Measurements from ENCODE around the gene CD81.

The CD81 gene

DNA sequence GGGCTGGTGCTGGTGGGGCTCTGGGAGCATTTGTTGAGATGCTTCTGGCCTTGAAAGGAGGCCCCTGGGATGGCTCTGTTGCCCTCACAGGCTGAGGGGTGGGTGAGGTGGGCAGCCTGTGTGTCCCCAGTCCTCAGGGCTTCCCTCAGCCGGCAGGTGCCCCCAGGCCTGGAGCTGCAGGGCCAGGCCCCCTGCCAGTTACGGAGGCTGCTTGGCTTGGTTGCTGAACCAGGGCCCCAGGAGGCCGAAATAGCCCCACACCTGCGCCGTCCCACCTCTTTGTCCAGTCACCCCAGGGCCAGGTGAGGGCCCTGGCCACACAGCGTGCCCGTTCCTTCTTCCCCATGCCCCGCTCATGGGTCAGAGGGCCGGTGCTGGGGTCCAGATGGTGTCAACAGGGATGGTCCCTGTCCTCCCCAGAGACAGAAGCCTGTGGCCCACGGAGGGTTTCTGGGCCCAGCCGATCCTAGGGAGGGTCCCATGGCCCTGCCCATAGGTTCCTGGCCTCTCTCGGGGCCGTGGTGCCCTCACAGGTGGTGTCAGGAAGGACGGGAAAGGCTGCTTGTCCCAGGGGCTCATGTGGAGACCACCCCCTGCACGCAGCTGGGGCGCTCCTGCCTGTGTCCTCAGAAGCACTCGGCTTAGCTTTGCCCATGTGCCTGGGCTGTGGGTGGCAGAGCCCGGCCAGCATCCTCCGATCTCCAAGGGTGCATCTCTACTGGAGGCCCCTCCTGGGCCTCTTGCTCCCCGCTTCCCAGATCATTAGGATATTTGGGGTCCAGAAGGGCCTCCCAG is 14.3 kb downstream of the CD81 start:
- DNase-seq (ENCODE audit: low read depth) = no peak

DNA sequence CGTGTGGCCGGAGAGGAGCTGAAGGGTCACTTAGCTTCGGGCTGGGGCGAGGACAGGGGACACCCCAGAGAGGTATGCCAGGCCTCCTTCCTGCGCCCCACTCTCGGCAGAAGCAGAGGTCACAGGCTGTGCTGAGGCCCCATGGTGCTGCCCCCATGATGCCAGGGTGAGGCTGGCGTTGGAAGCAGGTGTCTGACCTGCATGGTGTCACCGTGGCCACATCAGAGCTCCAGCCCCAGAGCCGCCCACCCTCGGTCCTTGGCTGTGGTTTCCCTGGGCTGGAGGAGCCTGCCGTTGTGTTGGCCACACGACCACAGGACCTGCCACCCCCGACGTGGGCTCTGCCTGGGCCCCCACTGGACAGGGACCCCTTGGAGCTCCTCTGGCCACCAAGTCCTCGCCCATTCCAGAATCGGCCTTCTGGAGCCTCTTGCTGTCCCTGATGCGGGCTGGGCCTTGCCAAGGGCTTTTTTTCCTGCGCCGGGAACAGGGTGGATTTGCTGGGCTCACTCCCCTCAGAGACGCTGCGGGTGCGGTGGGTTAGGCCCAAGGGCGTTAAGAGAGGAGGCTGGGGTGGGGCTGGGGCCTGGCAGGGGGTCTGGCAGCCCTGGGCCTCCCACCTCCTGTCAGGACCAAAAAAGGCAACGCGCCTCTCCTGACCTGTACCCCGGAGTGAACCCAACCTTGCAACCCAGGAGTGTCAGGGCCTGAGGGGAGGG is 15.3 kb downstream of the CD81 start:
- DNase-seq (ENCODE audit: low read depth) = no peak

DNA sequence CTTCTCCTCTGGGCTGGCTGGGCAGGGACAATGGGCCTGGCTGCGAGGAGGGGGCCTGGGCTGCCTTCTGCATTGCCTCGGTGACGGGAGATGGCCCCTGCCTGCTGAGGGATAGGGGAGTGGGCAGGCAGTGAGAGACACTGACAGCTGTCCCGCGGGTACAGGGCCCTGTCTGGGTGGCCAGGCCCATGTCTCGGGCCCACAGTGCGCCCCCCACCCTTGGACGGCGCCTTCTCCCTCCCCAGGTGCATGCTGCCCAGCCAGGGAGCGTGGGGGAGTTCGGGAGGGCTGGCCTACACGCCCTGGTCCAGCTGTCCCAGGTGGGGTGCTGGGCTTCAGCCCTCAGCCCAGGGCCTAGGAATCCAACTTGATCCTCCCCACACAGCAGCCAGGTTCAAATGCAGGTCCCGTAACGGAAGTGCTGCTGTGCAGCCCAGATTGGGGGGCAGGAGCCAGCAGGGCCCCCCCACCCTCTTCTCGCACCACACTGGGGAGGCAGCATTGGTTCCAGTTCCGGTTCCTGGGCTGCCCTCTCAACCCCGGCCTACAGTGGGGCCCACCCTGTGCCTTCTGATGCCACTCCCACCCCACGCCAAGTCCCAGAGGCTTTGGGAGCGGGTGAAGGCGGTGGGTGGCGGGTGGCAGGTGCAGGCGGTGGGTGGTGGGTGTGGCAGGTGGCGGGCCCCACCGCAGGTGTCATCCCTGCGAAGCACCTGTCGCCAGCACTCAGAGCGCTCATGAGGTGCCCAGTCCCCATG is 16.2 kb downstream of the CD81 start:
- no peak for DNase-seq (ENCODE audit: low read depth)

DNA sequence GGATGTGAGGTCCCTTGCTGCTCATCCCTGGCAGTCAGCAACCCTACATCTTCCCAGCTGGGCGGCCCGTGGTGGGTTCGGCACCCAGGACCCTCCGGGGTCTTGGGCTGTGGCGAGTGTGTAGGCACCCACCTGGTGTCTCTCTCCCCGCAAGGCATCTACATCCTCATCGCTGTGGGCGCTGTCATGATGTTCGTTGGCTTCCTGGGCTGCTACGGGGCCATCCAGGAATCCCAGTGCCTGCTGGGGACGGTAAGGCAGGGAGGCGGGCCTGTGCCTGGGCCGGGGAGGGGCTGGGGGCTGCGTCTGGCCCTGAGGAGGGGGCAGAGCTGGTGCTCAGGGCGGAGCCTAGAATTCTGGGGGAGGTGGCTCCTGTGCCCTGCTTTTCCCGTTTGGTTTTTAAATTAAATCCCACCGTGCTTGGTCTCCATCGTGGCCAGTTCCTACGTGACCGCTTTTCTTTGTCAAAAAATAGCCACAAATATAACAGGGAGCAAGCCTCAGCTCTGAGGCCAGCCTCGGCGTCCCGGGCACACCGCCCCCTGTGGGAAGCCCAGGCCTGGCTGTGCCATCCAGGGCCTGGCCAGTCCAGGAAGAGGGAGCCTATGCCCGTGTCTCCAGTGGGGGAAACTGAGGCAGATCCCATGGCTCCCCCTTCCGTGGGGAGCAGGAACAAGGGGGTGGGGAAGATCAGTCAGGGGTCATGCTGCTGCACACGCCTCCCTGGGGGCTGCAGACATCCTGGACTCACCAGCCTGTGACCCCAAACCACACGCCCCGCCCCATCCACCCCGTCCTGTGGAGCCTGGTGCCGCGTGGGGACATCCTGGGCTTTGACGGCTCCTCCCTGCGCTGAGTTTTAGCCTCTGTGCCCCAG is 17.1 kb downstream of the CD81 start:
- no peak for DNase-seq (ENCODE audit: low read depth)

DNA sequence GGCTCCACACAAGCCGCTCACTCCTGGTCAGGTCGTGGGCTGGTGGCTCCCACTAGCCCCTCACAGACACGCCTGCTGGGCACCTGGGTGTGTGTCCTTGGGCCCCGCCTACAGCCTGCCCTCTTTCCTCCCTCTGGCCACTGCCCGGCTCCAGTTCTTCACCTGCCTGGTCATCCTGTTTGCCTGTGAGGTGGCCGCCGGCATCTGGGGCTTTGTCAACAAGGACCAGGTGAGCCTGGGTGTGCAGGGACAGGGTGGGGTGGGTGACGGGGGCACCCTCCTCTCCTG is 17.7 kb downstream of the CD81 start:
- DNase-seq (ENCODE audit: low read depth) = no peak

DNA sequence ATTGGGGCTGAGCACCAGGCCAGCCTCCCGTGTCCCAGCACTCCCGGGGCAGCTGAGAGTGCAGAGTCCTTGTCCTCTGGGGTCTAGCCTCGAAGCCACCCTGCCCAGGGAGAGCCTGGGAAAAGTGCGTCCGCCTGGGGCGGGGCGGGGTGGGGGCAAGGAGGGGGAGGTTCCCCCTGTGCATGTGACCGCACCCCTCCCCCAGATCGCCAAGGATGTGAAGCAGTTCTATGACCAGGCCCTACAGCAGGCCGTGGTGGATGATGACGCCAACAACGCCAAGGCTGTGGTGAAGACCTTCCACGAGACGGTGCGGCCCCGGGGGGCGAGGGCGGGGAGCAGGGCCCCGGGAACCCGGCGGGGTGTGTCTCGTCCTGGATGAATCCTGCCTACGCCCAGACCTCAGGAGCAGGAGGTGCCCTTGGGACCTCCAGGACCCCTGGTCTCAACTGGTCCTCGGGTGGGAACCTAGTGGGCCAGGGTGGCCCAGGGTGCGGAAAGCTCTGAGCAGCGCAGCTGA is 18.2 kb downstream of the CD81 start:
- no peak for DNase-seq (ENCODE audit: low read depth)

DNA sequence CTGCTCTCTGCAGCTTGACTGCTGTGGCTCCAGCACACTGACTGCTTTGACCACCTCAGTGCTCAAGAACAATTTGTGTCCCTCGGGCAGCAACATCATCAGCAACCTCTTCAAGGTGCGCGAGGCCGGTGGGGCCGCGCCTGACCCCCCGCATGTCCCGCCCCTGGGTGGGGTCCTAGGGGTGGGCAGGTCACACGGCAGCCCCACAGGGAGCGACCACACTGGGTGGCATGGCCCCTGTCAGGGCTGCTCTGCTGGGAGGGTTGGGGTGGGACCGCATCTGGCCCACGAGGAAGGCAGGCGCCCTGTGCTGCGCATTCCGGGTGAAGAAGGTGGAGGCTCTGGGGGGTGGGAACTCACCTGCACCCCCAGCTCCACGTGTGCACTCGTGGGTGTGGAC is 18.7 kb downstream of the CD81 start:
- DNase-seq (ENCODE audit: low read depth) = no peak

DNA sequence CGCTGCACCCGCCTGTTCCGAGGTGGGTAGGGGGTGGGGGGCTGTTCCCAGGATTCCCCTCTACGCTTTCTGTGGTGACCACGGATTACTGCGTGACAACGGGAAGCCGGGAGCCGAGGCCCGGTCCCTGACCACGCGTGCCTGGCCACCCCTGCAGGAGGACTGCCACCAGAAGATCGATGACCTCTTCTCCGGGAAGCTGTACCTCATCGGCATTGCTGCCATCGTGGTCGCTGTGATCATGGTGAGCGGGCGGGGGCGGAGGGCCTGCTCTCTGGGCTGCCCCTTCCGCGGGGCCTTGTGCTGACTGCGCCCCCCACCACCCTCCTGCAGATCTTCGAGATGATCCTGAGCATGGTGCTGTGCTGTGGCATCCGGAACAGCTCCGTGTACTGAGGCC is 19.4 kb downstream of the CD81 start:
- DNase-seq (ENCODE audit: low read depth) = no peak

DNA sequence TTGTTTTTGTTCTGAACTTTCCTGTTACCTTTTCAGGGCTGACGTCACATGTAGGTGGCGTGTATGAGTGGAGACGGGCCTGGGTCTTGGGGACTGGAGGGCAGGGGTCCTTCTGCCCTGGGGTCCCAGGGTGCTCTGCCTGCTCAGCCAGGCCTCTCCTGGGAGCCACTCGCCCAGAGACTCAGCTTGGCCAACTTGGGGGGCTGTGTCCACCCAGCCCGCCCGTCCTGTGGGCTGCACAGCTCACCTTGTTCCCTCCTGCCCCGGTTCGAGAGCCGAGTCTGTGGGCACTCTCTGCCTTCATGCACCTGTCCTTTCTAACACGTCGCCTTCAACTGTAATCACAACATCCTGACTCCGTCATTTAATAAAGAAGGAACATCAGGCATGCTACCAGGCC is 19.9 kb downstream of the CD81 start:
- no peak for DNase-seq (ENCODE audit: low read depth)

DNA sequence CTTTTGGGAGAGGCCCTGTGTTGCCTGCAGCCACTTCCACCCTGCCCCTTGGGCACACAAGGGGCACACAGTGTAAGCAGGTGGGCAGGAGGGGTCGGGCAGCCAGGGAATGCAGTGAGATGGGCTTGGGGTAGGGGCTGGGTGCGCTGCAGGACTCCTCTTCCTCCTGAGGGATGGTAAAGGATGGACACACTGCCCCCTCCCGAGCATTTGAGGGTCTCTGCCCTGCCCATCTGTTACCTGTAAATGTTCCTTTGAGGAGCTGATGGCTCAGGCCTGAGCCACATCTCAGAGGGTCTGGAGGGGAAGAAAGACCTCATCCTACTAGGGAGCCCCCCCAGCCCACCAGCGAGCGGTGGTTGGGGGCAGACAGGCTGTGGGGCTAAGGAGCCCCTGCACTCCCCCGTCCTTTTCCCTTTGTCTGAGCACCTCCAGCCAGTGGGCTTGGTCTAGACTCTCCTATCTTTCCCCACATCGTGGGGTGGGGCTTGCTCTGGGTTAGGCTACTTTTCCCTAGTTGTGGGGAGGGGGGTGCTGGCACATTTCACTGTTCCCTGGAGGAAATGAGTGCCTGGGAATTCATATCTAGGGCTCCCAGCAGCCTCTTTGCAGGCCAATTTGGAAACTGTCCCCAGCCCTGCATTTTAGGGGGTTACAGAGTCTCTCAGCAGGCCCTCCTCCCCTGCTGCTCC is 21.7 kb downstream of the CD81 start:
- no peak for DNase-seq (ENCODE audit: low read depth)

DNA sequence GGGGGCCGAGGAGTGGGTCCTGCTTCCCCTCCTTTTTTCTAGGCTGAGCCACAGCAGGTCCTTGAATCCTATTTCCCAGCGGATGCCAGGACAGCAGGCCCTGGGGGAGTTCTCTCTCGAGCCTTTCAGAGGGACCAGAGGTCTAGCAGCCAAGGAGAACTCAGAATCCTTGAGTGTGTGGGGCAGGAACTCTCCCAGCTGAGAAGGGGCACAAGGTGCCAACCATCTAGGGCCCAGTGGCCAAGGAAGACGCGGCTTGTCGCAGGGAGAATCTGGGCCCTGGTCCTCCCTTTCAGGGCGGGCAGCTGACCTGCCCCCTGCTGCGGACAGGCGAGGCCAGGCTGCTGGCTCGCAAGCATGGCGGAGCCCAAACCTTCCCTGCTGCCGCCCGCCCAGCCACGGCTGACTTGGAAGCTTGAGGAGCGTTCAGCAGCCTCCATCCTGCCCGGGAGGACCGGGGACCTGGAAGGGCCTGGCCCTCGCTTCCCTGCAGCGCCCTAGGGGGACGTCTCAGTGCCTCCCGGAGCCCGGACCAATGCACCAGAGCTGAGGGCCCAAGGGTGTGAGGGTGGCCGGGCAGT is 22.5 kb downstream of the CD81 start:
- DNase-seq (ENCODE audit: low read depth) = peak; percentile 20

DNA sequence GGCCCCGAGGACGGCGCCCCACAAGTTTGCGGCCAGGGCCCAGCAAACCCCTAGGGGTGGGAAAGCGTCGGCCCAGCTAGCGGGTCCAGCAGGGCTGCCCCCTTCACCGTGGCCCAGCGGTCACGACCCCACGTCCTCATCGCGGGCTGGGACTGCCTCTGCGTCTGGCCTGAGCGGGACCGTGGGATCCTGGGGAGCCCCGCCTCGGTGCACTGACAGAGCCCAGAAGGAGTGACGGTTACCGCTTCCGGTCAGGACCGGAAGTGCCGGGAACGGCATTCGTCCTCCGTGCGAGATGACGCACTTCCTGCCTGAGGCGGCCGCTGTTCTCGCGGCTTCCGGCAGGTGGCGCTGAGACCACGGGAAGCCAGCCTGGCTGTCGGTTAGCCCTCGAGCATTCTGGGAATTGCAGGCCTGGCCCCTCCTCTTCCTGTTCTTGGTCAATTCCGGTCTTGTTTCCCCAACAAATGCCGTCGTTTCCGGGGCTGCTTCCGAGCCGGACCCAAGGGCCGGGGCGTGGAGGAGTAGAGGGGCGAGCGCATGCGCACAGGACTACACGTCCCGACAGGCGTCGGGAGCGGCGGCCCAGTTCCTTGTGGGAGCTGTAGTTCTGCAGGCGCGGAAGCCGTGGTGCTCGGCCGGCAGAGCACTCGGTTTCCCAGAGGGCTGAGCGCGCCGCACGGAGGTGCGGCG is 23.1 kb downstream of the CD81 start, which contains the start of gene TSSC4:
Gene TSSC4 (plus strand): TSS at position 682 of the 693 bp plus-strand sequence. CDS start 1,884 bp downstream, outside the sequence.
- DNase-seq (ENCODE audit: low read depth) = peak; percentile 99

DNA sequence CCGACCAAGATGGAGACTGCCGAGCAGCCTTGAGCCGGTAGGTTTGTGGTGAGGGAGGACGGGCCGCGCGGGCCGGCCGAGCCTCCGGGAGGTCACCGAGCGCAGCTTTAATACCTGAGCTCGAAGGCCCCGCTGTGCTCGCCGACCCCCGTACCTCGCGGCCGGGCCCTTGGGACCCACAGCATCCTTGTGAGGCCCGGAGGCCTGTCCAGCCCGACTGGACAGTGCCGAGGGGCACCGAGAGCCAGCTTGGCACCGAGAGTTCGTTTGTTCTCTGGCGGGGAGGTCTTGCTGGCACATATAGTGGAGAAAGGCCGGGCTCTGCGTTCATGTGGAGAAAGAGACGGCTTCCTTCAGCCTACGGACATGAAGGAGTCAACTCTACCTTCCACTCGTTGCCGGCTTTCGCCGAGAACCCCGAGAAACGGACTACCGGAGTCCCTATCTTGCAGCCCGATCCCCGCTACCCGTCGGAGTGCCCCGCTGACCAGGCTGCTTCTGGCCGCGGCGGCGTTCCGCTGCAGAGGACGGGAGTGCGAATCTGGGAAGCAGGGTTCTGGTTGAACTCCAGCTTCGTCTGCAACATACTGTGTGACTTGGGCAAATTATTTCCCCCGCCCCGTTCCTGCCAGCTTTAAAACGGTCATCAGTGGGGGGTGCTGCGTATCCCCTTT is 23.8 kb downstream of the CD81 start:
- no peak for DNase-seq (ENCODE audit: low read depth)

DNA sequence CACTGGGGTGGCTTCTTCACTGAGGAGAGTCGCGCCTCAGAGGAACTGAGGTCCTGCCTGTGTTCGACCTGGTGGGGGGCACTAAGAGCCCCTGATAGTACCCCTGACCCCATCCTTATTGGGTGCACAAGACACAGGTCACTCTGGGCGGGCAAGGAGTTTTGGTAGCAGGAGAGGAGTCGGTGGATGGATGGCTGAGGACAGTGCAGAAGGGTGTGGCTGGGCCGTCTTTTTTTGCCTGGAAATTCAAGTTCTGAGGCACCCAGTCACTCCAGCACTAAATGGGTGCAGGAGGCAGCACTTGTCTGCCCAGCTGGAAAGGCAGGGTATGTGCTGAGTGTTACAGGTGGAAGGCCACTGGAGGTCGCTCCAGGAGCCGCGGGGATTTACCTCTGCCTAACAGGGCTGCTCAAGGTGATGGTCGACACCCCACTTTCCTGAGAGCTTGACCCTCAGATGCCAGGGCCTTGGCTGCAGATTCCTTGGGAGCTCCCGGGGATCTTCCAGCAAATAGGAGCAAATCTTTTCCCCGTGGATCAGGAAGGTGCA is 24.4 kb downstream of the CD81 start:
- DNase-seq (ENCODE audit: low read depth) = no peak

DNA sequence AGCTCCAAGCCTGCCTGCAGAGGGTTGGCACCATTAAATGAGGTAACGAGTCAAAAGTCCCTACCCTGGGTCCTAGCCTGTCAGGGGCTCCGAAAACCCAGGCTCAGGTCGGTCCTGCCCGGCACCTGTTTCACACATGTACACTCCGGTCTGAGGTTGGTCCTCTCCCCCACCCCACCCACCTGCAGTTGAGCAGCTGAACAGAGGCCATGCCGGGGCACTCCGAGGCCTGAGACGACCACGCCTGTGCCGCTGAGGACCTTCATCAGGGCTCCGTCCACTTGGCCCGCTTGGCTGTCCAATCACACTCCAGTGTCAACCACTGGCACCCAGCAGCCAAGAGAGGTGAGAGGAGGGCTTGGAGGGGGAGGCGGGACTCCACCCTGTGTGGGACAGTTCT is 25.0 kb downstream of the CD81 start:
- no peak for DNase-seq (ENCODE audit: low read depth)

DNA sequence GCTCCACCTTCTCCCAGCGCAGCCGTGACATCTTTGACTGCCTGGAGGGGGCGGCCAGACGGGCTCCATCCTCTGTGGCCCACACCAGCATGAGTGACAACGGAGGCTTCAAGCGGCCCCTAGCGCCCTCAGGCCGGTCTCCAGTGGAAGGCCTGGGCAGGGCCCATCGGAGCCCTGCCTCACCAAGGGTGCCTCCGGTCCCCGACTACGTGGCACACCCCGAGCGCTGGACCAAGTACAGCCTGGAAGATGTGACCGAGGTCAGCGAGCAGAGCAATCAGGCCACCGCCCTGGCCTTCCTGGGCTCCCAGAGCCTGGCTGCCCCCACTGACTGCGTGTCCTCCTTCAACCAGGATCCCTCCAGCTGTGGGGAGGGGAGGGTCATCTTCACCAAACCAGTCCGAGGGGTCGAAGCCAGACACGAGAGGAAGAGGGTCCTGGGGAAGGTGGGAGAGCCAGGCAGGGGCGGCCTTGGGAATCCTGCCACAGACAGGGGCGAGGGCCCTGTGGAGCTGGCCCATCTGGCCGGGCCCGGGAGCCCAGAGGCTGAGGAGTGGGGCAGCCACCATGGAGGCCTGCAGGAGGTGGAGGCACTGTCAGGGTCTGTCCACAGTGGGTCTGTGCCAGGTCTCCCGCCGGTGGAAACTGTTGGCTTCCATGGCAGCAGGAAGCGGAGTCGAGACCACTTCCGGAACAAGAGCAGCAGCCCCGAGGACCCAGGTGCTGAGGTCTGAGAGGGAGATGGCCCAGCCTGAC is 26.0 kb downstream of the CD81 start:
- no peak for DNase-seq (ENCODE audit: low read depth)

DNA sequence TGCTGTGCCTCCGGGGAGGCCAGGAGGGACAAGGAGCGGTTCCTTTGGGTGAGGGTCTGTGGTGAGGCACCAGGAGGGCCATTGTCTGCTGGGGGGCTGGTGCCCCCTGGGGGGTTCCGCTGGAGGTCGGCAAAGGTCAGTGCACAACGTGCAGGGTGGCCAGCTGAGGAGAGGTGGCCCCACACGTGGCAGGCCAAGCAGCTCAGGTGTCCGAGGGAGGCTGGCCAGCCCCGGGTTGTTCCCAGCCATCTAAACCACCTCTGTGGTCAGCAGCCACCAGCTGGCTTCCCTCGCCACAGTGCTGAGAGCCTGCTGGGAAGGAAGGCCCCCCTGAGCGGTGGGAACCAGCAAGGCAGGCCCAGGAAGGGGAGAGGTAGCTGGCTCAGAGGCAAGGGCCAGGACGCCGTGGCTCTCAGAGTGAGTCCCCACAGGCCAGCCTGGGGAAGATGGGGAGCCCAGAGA is 27.7 kb downstream of the CD81 start:
- DNase-seq (ENCODE audit: low read depth) = no peak

DNA sequence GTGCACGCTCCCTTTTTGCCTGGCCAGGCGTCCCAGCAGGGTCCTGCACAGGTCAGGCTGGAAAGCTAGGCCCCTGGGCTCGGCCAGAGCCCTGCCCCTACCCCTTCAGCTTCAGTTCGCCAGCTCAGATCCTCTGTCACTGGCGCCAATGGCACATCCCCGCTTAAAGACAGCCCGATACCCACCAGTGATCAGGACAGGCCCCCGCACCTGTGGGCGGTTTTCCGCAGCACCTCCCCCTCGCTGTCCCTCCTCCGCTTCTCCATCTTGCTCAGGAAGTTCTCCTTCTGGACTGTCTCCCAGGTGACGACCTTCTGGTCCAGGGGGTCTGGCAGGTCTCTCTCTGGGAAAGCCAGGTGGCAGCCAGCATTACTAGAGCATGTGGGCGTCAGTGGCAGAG is 29.3 kb downstream of the CD81 start:
- no peak for DNase-seq (ENCODE audit: low read depth)
